ENCODE results near the gene SHF. TPM values are rescaled to one million over a fixed set of nuclear protein-coding genes. Genes with fewer than 3 reads are reported as not detected.

Gene SHF
- total RNA-seq, 1 donor from 2014 or later: 61.1 TPM

DNA sequence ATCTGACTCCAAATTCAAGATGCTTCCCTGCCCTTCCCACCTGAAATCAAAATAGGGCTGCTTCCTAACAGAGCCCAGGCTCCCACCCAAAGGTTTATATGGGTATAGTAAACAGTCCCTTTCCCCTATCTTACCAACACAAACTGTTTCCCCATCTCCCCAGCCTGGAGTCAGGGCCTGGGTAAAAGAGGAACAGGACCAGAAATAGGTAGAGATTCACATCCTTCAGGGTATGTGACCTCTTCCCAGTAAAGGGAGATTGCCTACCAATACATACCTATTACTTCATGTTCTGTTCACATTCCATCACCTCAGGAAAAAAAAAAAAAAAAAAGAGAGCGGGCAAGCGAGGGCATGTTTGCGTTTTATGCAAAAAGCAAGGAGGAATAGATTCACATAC lies 9.7 kb upstream of the SHF start:
- Mint-ChIP-seq H3K4me1 (ENCODE audit: low read depth) (peaks cover 5% of the 10 kb centered on the region), H3K4me3 (ENCODE audit: low read depth) (peak overlapping the region; percentile 62), H3K27ac (peak overlapping the region; percentile 91), H3K9me3 (ENCODE audit: low read depth) (no peaks in the 10 kb centered on the region), H3K27me3 (no peaks in the 10 kb centered on the region), H3K36me3 (ENCODE audit: insufficient read depth) (no peaks in the 10 kb centered on the region)
- DNase-seq (ENCODE audit: low spot score, unreplicated experiment): no peak
- TF ChIP-seq, protein P1, sequence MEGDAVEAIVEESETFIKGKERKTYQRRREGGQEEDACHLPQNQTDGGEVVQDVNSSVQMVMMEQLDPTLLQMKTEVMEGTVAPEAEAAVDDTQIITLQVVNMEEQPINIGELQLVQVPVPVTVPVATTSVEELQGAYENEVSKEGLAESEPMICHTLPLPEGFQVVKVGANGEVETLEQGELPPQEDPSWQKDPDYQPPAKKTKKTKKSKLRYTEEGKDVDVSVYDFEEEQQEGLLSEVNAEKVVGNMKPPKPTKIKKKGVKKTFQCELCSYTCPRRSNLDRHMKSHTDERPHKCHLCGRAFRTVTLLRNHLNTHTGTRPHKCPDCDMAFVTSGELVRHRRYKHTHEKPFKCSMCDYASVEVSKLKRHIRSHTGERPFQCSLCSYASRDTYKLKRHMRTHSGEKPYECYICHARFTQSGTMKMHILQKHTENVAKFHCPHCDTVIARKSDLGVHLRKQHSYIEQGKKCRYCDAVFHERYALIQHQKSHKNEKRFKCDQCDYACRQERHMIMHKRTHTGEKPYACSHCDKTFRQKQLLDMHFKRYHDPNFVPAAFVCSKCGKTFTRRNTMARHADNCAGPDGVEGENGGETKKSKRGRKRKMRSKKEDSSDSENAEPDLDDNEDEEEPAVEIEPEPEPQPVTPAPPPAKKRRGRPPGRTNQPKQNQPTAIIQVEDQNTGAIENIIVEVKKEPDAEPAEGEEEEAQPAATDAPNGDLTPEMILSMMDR (IDR thresholded peaks at IDR 0.05; ENCODE audit: unreplicated experiment): no peak

DNA sequence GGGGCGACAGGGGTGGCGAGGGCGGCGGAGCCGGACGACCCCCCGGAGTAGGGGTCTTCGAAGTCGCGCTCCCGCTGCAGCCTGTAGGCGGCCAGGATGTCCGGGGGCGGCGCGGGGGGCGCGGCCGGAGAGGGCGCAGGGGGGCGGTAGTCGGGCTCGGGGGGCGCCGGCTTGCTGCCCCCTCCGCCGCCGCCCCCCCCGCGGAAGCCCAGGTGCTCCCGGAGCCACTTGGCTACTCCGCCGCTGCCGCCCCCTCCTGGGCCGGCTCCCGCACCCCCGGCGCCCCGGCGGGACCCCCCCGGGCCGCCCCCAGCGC lies 230 bp downstream of the SHF start:
- H3K9me3 Mint-ChIP-seq (ENCODE audit: low read depth): no peaks in the 10 kb centered on the region
- peak overlapping the region; percentile 97 for H3K4me3 Mint-ChIP-seq (ENCODE audit: low read depth)
- H3K27ac Mint-ChIP-seq: no peak overlapping the region

DNA sequence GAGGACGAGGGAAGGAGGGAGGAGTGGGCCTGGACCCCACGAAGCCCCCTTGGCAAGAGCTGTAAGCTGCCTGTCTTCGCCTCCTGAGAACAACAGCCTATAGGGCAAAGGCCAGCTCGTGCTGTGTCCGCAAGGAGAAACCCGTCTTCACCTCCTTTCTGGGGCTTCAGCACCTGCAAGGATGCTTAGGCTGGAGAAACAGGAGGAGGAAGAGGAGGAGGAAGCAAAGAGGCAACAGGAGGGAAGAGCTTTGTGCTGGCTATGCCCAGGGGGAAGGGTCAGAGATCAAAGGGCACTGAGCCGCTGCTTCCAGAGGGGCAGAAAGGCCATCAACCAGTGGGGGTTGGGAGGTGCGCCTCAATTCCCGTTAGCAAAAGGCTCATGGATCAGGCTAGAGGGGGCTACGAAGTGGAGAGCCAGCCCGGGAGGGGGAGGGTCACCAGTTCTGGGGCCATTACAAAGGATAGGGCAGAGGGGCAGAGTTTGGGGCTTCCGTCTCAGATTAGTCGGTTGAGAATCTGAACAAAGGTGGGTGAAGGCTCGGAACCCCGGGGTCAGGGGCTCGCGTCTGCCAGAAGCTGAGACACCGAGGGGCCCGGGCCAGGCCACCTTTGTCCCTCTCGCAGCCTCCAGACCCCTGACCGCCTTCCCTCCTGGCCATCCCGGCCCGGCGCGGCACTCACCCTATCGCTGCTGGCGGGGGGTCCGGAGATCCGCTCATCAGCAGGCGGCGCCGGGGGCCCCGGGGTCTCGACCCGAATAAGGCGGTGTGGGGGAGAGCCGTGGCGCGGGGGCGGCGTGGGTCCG lies 792 bp downstream of the SHF start:
- H3K4me1 Mint-ChIP-seq (ENCODE audit: low read depth): peaks cover 48% of the 10 kb centered on the region
- no peaks in the 10 kb centered on the region for H3K9me3 Mint-ChIP-seq (ENCODE audit: low read depth)
- H3K36me3 Mint-ChIP-seq (ENCODE audit: insufficient read depth): peaks cover 3% of the 10 kb centered on the region
- peaks cover 14% of the 10 kb centered on the region for H3K27me3 Mint-ChIP-seq
- peak overlapping the region; percentile 88 for H3K27ac Mint-ChIP-seq
- TF ChIP-seq, protein P1 (IDR thresholded peaks at IDR 0.05; ENCODE audit: unreplicated experiment): no peak
- peak overlapping the region; percentile 97 for H3K4me3 Mint-ChIP-seq (ENCODE audit: low read depth)
- DNase-seq (ENCODE audit: low spot score, unreplicated experiment): no peak

More for the DNA sequence above, 230 bp downstream of the SHF start:
- DNase-seq (ENCODE audit: low spot score, unreplicated experiment): no peak
- Mint-ChIP-seq H3K27me3 (peaks cover 14% of the 10 kb centered on the region), H3K36me3 (ENCODE audit: insufficient read depth) (peaks cover 1% of the 10 kb centered on the region), H3K4me1 (ENCODE audit: low read depth) (peaks cover 46% of the 10 kb centered on the region)
- TF ChIP-seq, protein P1 (IDR thresholded peaks at IDR 0.05; ENCODE audit: unreplicated experiment): peak; percentile 19

DNA sequence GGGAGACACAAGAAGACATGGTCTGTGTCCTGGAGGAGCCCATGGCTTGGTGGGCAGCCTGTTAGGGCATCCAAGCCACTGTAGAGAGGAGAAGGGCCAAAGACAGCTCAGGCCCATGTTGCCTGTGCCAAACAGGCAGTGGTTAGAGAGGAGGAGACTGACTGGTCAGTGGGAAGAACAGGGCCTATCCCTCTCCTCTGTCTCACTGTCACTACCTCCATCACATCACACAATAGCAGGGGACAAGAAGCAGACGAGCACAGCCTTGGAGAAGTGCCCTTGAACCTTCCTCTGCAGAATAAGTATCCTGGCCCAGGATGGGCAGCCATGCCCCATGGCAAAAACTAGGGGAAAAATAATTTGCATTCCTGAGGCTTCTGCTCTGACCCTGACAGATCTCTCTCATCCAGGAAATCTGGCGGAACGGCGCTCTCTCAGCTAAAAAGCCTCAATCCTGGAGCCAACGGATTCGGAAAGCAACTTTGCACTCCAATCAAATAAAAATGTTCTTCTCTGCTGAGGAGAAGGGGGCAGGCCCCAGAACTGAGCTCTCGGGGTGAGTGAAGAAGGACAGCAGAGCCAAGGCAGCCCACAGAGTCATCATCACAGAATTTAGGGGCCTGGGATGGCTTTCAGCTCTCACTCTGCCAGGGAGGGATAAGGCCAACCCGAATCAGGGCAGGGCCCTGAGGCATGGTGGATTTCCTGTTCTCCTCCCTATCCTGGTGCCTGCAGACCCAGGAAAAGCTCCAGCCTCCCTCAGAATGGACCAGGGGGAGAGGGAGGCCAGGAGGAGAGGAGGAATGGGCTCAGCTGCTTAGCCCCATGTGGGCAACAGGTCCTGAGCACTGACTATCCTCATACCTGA lies 1.6 kb downstream of the SHF start:
- Mint-ChIP-seq H3K9me3 (ENCODE audit: low read depth) (no peaks in the 10 kb centered on the region), H3K4me3 (ENCODE audit: low read depth) (peak overlapping the region; percentile 97), H3K27ac (peak overlapping the region; percentile 60), H3K27me3 (peaks cover 14% of the 10 kb centered on the region), H3K36me3 (ENCODE audit: insufficient read depth) (peaks cover 8% of the 10 kb centered on the region), H3K4me1 (ENCODE audit: low read depth) (peaks cover 50% of the 10 kb centered on the region)
- DNase-seq (ENCODE audit: low spot score, unreplicated experiment): no peak
- TF ChIP-seq, protein P1 (IDR thresholded peaks at IDR 0.05; ENCODE audit: unreplicated experiment): no peak

DNA sequence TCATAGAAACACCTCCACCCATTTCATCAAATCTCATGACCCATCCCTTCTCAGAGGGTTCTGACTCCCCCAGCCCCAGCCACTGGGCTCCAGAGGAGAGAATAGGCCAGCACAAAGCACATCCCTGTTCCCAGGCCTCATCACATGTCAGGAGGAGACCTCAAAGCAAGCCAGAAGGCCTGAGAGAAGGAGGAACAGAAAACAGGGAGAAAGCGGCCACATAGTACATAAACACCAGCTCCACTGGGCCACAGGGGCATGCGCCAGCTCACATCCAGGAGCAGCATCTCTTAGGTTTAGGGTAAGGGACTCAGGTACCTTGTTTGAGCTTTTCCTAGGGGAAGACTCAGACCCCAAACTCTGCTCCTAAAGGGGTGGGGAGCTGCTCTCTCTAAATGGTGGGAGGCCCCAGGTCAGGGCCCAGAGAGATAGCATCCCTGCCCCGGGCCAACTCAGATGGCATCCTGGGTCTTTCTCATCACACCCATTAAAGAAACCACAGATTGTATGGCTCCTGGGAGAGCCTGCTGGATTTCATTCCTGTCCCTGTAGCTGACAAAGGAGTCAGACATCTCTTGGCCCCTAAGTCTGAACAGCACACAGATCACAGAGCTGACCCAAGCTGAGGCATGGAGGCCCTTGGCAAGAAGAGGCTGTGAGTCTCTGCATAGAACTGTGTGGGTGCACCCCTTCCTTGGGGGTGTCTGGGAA lies 2.5 kb downstream of the SHF start:
- peak overlapping the region; percentile 93 for H3K27ac Mint-ChIP-seq
- H3K4me1 Mint-ChIP-seq (ENCODE audit: low read depth): peaks cover 51% of the 10 kb centered on the region

More for the DNA sequence above, 2.5 kb downstream of the SHF start:
- Mint-ChIP-seq H3K9me3 (ENCODE audit: low read depth) (no peaks in the 10 kb centered on the region), H3K4me3 (ENCODE audit: low read depth) (peak overlapping the region; percentile 97), H3K27me3 (peaks cover 10% of the 10 kb centered on the region), H3K36me3 (ENCODE audit: insufficient read depth) (peaks cover 8% of the 10 kb centered on the region)
- no peak for DNase-seq (ENCODE audit: low spot score, unreplicated experiment)
- TF ChIP-seq, protein P1 (IDR thresholded peaks at IDR 0.05; ENCODE audit: unreplicated experiment): no peak
